ENCODE results near the gene SORCS2. TPM values are rescaled to one million over a fixed set of nuclear protein-coding genes. Genes with fewer than 3 reads are reported as not detected.

SORCS2 gene
- total and polyA plus RNA-seq, 2 of the 8 experiments (the other 6 are each of a cell fraction or from before 2014, with no cell fraction given): 0.36 to 1.8 TPM

- TF ChIP-seq CHD7 (IDR thresholded peaks at IDR 0.05; ENCODE audit: insufficient replicate concordance, low read length) (no peak), TCF12 (IDR thresholded peaks at IDR 0.05; ENCODE audit: low read depth, low read length) (no peak)
Observed at GRCh38 chr4:7410446-7410845, 218.1 kb downstream of the SORCS2 start (continued).
